Measurements from ENCODE around the gene IL6ST. TPM values are rescaled to one million over a fixed set of nuclear protein-coding genes. Genes with fewer than 3 reads are reported as not detected.

Gene IL6ST
- total RNA-seq, 1 experiment from 2014 or later: 39.8 TPM

GRCh38 chr5:55929020-55929799 lies 65.6 kb downstream of the IL6ST start:
- CTCF ChIA-PET: no interaction called here
- no TSS peak for BruUV-seq (replicated peaks)

GRCh38 chr5:55927861-55928655 lies 66.7 kb downstream of the IL6ST start:
- intact Hi-C loops (cut with micrococcal nuclease; ENCODE audit: unreplicated experiment): loop anchor here (10.0 kb wide), 1 partner anchor 203 kb away; no protein-coding TSS in a partner anchor
- Histone ChIP-seq H3K4me3 (ENCODE audit: low read depth, low read length, poor library complexity, severe bottlenecking) (no peak overlapping the region), H3K27me3 (replicated peaks; ENCODE audit: insufficient read depth, low read depth, low read length, poor library complexity) (no peaks in the 10 kb centered on the region), H3K27ac (ENCODE audit: low read depth, low read length, poor library complexity, severe bottlenecking) (no peak overlapping the region), H3K9me3 (ENCODE audit: low read depth, low read length, poor library complexity, severe bottlenecking) (no peaks in the 10 kb centered on the region), H3K4me1 (ENCODE audit: insufficient read depth, low read length, poor library complexity, severe bottlenecking) (no peaks in the 10 kb centered on the region), H3K36me3 (ENCODE audit: insufficient read depth, low read length, poor library complexity, severe bottlenecking) (no peaks in the 10 kb centered on the region)
- ChIA-PET CTCF (no interaction called here), POLR2A (ENCODE audit: low non-redundant PET) (no interaction called here)
- no peak for DNase-seq (ENCODE audit: low spot score)
- TF ChIP-seq EZH2 (IDR thresholded peaks at IDR 0.05; ENCODE audit: borderline replicate concordance, low read depth, low read length, poor library complexity, severe bottlenecking) (no peak), CTCF (conservative IDR thresholded peaks at IDR 0.05; ENCODE audit: low read depth, low read length) (no peak)
- BruUV-seq (replicated peaks): no TSS peak

More at GRCh38 chr5:55929020-55929799, 65.6 kb downstream of the IL6ST start:
- no peaks in the 10 kb centered on the region for H3K4me1 ChIP-seq (ENCODE audit: insufficient read depth, low read length, poor library complexity, severe bottlenecking)
- POLR2A ChIA-PET (ENCODE audit: low non-redundant PET): no interaction called here
- H3K9me3 ChIP-seq (ENCODE audit: low read depth, low read length, poor library complexity, severe bottlenecking): no peaks in the 10 kb centered on the region
- no peak overlapping the region for H3K27ac ChIP-seq (ENCODE audit: low read depth, low read length, poor library complexity, severe bottlenecking)
- H3K36me3 ChIP-seq (ENCODE audit: insufficient read depth, low read length, poor library complexity, severe bottlenecking): no peaks in the 10 kb centered on the region
- H3K4me3 ChIP-seq (ENCODE audit: low read depth, low read length, poor library complexity, severe bottlenecking): no peak overlapping the region
- intact Hi-C loops (cut with micrococcal nuclease; ENCODE audit: unreplicated experiment): loop anchor here (10.0 kb wide), 1 partner anchor 204 kb away; no protein-coding TSS in a partner anchor
- no peaks in the 10 kb centered on the region for H3K27me3 ChIP-seq (replicated peaks; ENCODE audit: insufficient read depth, low read depth, low read length, poor library complexity)
- DNase-seq (ENCODE audit: low spot score): no peak
- TF ChIP-seq CTCF (conservative IDR thresholded peaks at IDR 0.05; ENCODE audit: low read depth, low read length): no peak
- TF ChIP-seq EZH2 (IDR thresholded peaks at IDR 0.05; ENCODE audit: borderline replicate concordance, low read depth, low read length, poor library complexity, severe bottlenecking): no peak

GRCh38 chr5:55926476-55926875 lies 68.3 kb downstream of the IL6ST start:
- no peaks in the 10 kb centered on the region for H3K27me3 ChIP-seq (replicated peaks; ENCODE audit: insufficient read depth, low read depth, low read length, poor library complexity)
- intact Hi-C loops (cut with micrococcal nuclease; ENCODE audit: unreplicated experiment): loop anchor here (10.0 kb wide), 1 partner anchor 202 kb away; no protein-coding TSS in a partner anchor
- TF ChIP-seq CTCF (conservative IDR thresholded peaks at IDR 0.05; ENCODE audit: low read depth, low read length) (no peak), EZH2 (IDR thresholded peaks at IDR 0.05; ENCODE audit: borderline replicate concordance, low read depth, low read length, poor library complexity, severe bottlenecking) (no peak)
- H3K27ac ChIP-seq (ENCODE audit: low read depth, low read length, poor library complexity, severe bottlenecking): no peak overlapping the region
- no peaks in the 10 kb centered on the region for H3K9me3 ChIP-seq (ENCODE audit: low read depth, low read length, poor library complexity, severe bottlenecking)
- no peak for DNase-seq (ENCODE audit: low spot score)
- ChIA-PET POLR2A (ENCODE audit: low non-redundant PET) (interaction anchor here (0.6 kb wide), 1 partner anchor 10 kb away, joined by 3 read pairs; no protein-coding TSS in a partner anchor), CTCF (no interaction called here)
- BruUV-seq (replicated peaks): no TSS peak
- H3K4me1 ChIP-seq (ENCODE audit: insufficient read depth, low read length, poor library complexity, severe bottlenecking): no peaks in the 10 kb centered on the region
- H3K4me3 ChIP-seq (ENCODE audit: low read depth, low read length, poor library complexity, severe bottlenecking): no peak overlapping the region
- no peaks in the 10 kb centered on the region for H3K36me3 ChIP-seq (ENCODE audit: insufficient read depth, low read length, poor library complexity, severe bottlenecking)

Data from A673 (cell line).